ENCODE results near the gene DYRK1B. TPM values are rescaled to one million over a fixed set of nuclear protein-coding genes. Genes with fewer than 3 reads are reported as not detected.
"Not testable (repeated sequence)": the region's sequence is repeated elsewhere in the genome, so short reads cannot be mapped to it uniquely, and the experiment has no call there.

Gene DYRK1B
- total and polyA plus RNA-seq, 5 donors from 2014 or later, result 7.2 to 32.6 (median 10.9) TPM

DNA sequence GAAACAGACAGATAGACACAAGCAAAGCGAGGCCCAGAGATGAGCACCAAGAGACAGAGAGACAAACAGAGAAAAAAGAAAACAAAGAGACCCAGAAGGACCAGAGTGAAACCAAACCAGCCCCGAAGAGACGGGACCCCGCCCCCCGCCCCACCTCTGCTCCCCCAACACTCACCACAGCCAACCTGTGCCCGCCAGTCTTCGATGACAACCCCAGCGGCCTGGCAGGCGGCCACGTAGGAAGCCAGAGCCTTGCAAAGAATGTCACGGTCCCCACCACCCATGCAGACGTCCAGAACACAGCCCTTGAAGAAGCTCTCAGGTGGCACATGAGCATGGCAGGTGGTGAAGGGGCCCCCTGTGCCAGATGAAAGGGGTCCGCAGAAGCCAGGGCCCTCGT is 43.5 kb upstream of the DYRK1B start:
- DNase-seq; H3K27ac Mint-ChIP-seq; H3K36me3 Mint-ChIP-seq; H3K4me3 ChIP-seq (ENCODE audit: low read depth, low read length); H3K9me3 Mint-ChIP-seq; H3K27me3 Mint-ChIP-seq; H3K27ac ChIP-seq (ENCODE audit: insufficient read depth, low read length, poor library complexity, severe bottlenecking); H3K4me1 ChIP-seq (ENCODE audit: control insufficient read depth, insufficient read depth, low read length, poor library complexity, severe bottlenecking); ATAC-seq (ENCODE audit: low read depth in 2 of 2); H3K36me3 ChIP-seq (ENCODE audit: control insufficient read depth, insufficient read depth, low read length); H3K27me3 ChIP-seq (ENCODE audit: control insufficient read depth, insufficient read depth, low read length); H3K4me3 Mint-ChIP-seq; H3K9me3 ChIP-seq (ENCODE audit: control insufficient read depth in 2 of 2, low read length in 2 of 2); H3K4me1 Mint-ChIP-seq: not testable (repeated sequence)

DNA sequence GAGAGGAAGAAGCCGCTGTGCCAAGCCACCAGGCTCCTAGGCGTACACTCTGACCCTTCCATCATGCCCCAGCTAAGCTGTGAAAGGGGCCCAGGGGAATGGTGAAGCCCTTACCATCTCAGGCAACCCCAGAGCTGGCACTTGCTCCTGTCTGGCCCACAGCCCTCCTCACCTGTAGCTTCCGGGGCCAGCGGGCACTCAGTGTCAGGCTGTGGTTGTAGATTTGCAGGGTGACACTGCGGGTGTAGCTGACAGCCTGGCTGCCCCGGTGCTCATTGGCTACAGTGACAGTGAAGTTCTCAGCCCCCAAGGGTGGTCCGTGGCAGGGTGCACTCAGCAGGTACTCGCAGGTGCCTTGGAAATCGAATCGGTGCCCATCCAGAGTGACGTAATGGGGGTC is 42.5 kb upstream of the DYRK1B start:
- H3K36me3 ChIP-seq (ENCODE audit: control insufficient read depth, insufficient read depth, low read length); H3K27me3 Mint-ChIP-seq; H3K9me3 Mint-ChIP-seq; DNase-seq; H3K4me1 ChIP-seq (ENCODE audit: control insufficient read depth, insufficient read depth, low read length, poor library complexity, severe bottlenecking); H3K27me3 ChIP-seq (ENCODE audit: control insufficient read depth, insufficient read depth, low read length); H3K36me3 Mint-ChIP-seq; ATAC-seq (ENCODE audit: low read depth in 2 of 2); H3K4me3 ChIP-seq (ENCODE audit: low read depth, low read length); H3K4me3 Mint-ChIP-seq; H3K27ac ChIP-seq (ENCODE audit: insufficient read depth, low read length, poor library complexity, severe bottlenecking); H3K4me1 Mint-ChIP-seq; H3K27ac Mint-ChIP-seq; H3K9me3 ChIP-seq (ENCODE audit: control insufficient read depth in 2 of 2, low read length in 2 of 2): not testable (repeated sequence)

DNA sequence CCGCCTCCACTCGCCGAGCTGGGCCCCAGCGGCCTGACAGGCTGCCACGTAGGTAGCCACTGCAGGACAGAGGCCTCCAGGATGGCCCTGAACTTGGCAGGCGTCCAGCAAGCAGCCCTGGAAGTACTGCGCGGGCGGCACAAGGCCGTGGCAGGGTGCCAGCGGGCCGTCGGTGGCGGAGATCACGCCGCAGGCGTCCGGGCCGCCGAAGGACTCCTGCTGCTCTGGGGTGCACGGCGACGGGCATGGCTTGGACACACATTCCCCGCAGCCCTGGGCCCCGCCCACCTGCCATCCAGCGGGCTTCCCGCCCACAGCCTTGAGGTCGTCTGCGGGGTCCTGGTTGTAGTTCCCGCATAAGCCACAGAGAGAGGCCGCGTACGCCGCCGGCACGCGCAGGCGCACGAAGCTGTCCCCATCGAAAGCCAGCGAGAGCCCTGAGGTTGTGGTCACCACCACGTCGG is 41.5 kb upstream of the DYRK1B start:
- not testable (repeated sequence) for H3K27ac Mint-ChIP-seq; H3K36me3 Mint-ChIP-seq; ATAC-seq (ENCODE audit: low read depth in 2 of 2)

DNA sequence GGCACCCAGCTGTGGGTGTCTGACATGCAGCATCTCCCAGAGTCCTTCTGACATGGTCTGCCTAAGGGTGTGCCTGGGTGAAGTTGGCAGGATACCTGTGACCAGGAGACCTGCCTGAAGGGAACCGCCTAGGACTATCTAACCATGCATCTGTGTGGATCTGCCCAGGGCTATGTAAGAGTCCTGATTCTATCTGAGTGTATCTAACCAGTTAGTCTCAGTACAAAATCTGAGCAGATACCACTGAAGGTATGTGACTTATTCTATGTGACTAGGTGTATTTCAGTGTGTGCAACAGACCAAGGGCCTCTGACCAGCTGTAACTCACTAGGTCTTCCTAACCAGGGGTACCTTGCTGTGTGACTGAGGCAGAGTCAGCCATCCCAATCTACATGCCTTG is 40.4 kb upstream of the DYRK1B start:
- Histone ChIP-seq H3K27me3 (ENCODE audit: control insufficient read depth, insufficient read depth, low read length) (no peaks in the 10 kb centered on the region), H3K27ac (ENCODE audit: insufficient read depth, low read length, poor library complexity, severe bottlenecking) (no peak overlapping the region), H3K4me3 (ENCODE audit: low read depth, low read length) (no peak overlapping the region), H3K9me3 (ENCODE audit: control insufficient read depth in 2 of 2, low read length in 2 of 2) (no peaks in the 10 kb centered on the region), H3K36me3 (ENCODE audit: control insufficient read depth, insufficient read depth, low read length) (no peaks in the 10 kb centered on the region), H3K4me1 (ENCODE audit: control insufficient read depth, insufficient read depth, low read length, poor library complexity, severe bottlenecking) (no peaks in the 10 kb centered on the region)
- no peaks in the 10 kb centered on the region for H3K9me3 Mint-ChIP-seq
- H3K4me1 Mint-ChIP-seq, result no peaks in the 10 kb centered on the region
- H3K27me3 Mint-ChIP-seq, result no peaks in the 10 kb centered on the region
- no peak overlapping the region for H3K4me3 Mint-ChIP-seq
- ATAC-seq (ENCODE audit: low read depth in 2 of 2) (no peak), DNase-seq (no peak)
- H3K27ac Mint-ChIP-seq, result no peak overlapping the region
- H3K36me3 Mint-ChIP-seq, result peaks cover 2% of the 10 kb centered on the region

More for the DNA sequence above, 41.5 kb upstream of the DYRK1B start:
- not testable (repeated sequence) for H3K4me3 ChIP-seq (ENCODE audit: low read depth, low read length); H3K9me3 ChIP-seq (ENCODE audit: control insufficient read depth in 2 of 2, low read length in 2 of 2); H3K27ac ChIP-seq (ENCODE audit: insufficient read depth, low read length, poor library complexity, severe bottlenecking); H3K4me1 ChIP-seq (ENCODE audit: control insufficient read depth, insufficient read depth, low read length, poor library complexity, severe bottlenecking); H3K36me3 ChIP-seq (ENCODE audit: control insufficient read depth, insufficient read depth, low read length); H3K27me3 ChIP-seq (ENCODE audit: control insufficient read depth, insufficient read depth, low read length); H3K4me3 Mint-ChIP-seq; DNase-seq; H3K4me1 Mint-ChIP-seq; H3K9me3 Mint-ChIP-seq; H3K27me3 Mint-ChIP-seq

GRCh38 chr19:39873385-39873784 is 39.4 kb upstream of the DYRK1B start:
- Mint-ChIP-seq H3K27ac (no peak overlapping the region), H3K4me3 (no peak overlapping the region), H3K27me3 (no peaks in the 10 kb centered on the region), H3K4me1 (no peaks in the 10 kb centered on the region), H3K36me3 (no peaks in the 10 kb centered on the region), H3K9me3 (no peaks in the 10 kb centered on the region)
- H3K36me3 ChIP-seq (ENCODE audit: control insufficient read depth, insufficient read depth, low read length), result no peaks in the 10 kb centered on the region
- no peak overlapping the region for H3K27ac ChIP-seq (ENCODE audit: insufficient read depth, low read length, poor library complexity, severe bottlenecking)
- no peaks in the 10 kb centered on the region for H3K4me1 ChIP-seq (ENCODE audit: control insufficient read depth, insufficient read depth, low read length, poor library complexity, severe bottlenecking)
- no peaks in the 10 kb centered on the region for H3K9me3 ChIP-seq (ENCODE audit: control insufficient read depth in 2 of 2, low read length in 2 of 2)
- no peak overlapping the region for H3K4me3 ChIP-seq (ENCODE audit: low read depth, low read length)
- ATAC-seq (ENCODE audit: low read depth in 2 of 2), result no peak
- no peak for DNase-seq
- H3K27me3 ChIP-seq (ENCODE audit: control insufficient read depth, insufficient read depth, low read length), result no peaks in the 10 kb centered on the region

GRCh38 chr19:39871886-39872866 is 38.2 kb upstream of the DYRK1B start:
- Mint-ChIP-seq H3K9me3 (no peaks in the 10 kb centered on the region), H3K27me3 (no peaks in the 10 kb centered on the region), H3K4me3 (no peak overlapping the region), H3K4me1 (no peaks in the 10 kb centered on the region), H3K36me3 (no peaks in the 10 kb centered on the region), H3K27ac (no peak overlapping the region)
- Histone ChIP-seq H3K36me3 (ENCODE audit: control insufficient read depth, insufficient read depth, low read length) (no peaks in the 10 kb centered on the region), H3K27me3 (ENCODE audit: control insufficient read depth, insufficient read depth, low read length) (no peaks in the 10 kb centered on the region), H3K4me3 (ENCODE audit: low read depth, low read length) (no peak overlapping the region), H3K4me1 (ENCODE audit: control insufficient read depth, insufficient read depth, low read length, poor library complexity, severe bottlenecking) (no peaks in the 10 kb centered on the region), H3K27ac (ENCODE audit: insufficient read depth, low read length, poor library complexity, severe bottlenecking) (no peak overlapping the region), H3K9me3 (ENCODE audit: control insufficient read depth in 2 of 2, low read length in 2 of 2) (no peaks in the 10 kb centered on the region)
- ATAC-seq (ENCODE audit: low read depth in 2 of 2), result no peak
- DNase-seq, result no peak

DNA sequence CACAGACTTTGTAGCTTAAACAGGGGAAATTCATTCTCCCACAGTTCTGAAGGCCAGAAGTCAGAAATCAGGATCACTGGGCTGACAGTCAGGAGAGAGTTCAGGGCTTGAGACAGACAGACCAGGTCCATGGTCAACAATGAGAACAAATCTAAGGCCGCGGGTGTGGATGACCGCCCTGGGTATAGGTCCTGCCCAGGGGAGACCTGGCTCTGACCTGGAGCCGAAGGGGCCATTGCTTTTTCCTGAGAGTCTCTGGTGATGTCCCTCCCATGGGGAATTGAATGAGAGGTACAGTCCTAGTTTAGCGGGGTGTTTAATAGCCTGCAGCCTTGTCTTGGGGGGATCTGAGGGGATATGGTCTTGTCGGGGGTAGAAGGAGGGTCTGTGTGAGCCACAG is 37.4 kb upstream of the DYRK1B start:
- no peaks in the 10 kb centered on the region for H3K9me3 Mint-ChIP-seq
- no peak overlapping the region for H3K4me3 Mint-ChIP-seq
- no peaks in the 10 kb centered on the region for H3K27me3 ChIP-seq (ENCODE audit: control insufficient read depth, insufficient read depth, low read length)
- no peak for DNase-seq
- no peaks in the 10 kb centered on the region for H3K4me1 ChIP-seq (ENCODE audit: control insufficient read depth, insufficient read depth, low read length, poor library complexity, severe bottlenecking)
- H3K36me3 Mint-ChIP-seq, result peaks cover 2% of the 10 kb centered on the region
- H3K4me3 ChIP-seq (ENCODE audit: low read depth, low read length), result no peak overlapping the region
- H3K27ac Mint-ChIP-seq, result no peak overlapping the region
- H3K27me3 Mint-ChIP-seq, result no peaks in the 10 kb centered on the region
- no peaks in the 10 kb centered on the region for H3K36me3 ChIP-seq (ENCODE audit: control insufficient read depth, insufficient read depth, low read length)
- H3K27ac ChIP-seq (ENCODE audit: insufficient read depth, low read length, poor library complexity, severe bottlenecking), result no peak overlapping the region
- no peaks in the 10 kb centered on the region for H3K9me3 ChIP-seq (ENCODE audit: control insufficient read depth in 2 of 2, low read length in 2 of 2)
- no peak for ATAC-seq (ENCODE audit: low read depth in 2 of 2)
- H3K4me1 Mint-ChIP-seq, result no peaks in the 10 kb centered on the region

Data from CD4-positive, CD25-positive, alpha-beta regulatory T cell (primary cell).